K562 (cell line): ENCODE measurements around the gene DUSP23. TPM values are rescaled to one million over a fixed set of nuclear protein-coding genes. Genes with fewer than 3 reads are reported as not detected.

ENCODE experiments used
- ATAC-seq: fragments of 200-7000 bp; cut with Tn5 transposase; 3 replicates; pipeline ENCODE4 v1.9.1; 2020; ENCODE audit warnings: moderate library complexity
- BruUV-seq: library from RNA; stranded (reverse); fragments of 400-500 nt; replicated peaks from 2 replicates; lab custom pipeline; 2021; lab: Mats Ljungman, UMichigan
- CTCF ChIA-PET: fragments of 300-600 bp; formaldehyde crosslinking; extraction: SDS; loops from one replicate; lab custom pipeline; 2021; ENCODE audit warnings: low intra/inter-chr PET ratio; lab: Yijun Ruan, JAX
- POLR2A ChIA-PET: fragments of 300-600, 350-650 bp; sonication (Branson Sonifier 250); formaldehyde crosslinking; extraction: SDS; loops from one replicate; lab custom pipeline; 2021; ENCODE audit warnings: antibody characterized with exemption, inconsistent platforms; lab: Yijun Ruan, JAX
- DNase-seq, 4 experiments: peaks; one replicate each; pipeline versions ENCODE4 v3.0.0 to v3.0.0-alpha.2; 2011 to 2018; ENCODE audit warnings: low spot score in 3 of 4, mixed read lengths in 3 of 4; ENCODE audit errors: extremely low read depth in 1 of 4
- FAIRE-seq: peaks from 2 replicates; lab custom pipeline; 2011; peaks lifted over from hg19 to GRCh38; lab: Jason Lieb, UNC
- H2AFZ ChIP-seq: 2 replicates; pipeline ENCODE4 v1.6.0; 2011; ENCODE audit warnings: low read depth, low read length, control low read depth, inconsistent platforms
- H3K27ac ChIP-seq: fragments of 200-600 bp; 3 replicates; pipeline ENCODE4 v1.8.0; 2011; ENCODE audit warnings: low read depth, mild to moderate bottlenecking, control low read depth, inconsistent platforms, low read length, moderate library complexity, mixed read lengths; ENCODE audit errors: extremely low read depth
- H3K27me3 ChIP-seq, 2 experiments: fragments of 300-600 bp in 1 of 2; 2 replicates in 1 of 2; 3 replicates in 1 of 2; pipeline versions ENCODE4 v1.6.0 to v1.8.0; 2011; ENCODE audit warnings: inconsistent platforms in 2 of 2, low read length in 2 of 2, mild to moderate bottlenecking in 1 of 2, mixed read lengths in 1 of 2, moderate library complexity in 1 of 2; ENCODE audit not compliant: control insufficient read depth in 2 of 2, insufficient read depth in 2 of 2
- H3K36me3 ChIP-seq: fragments of 300-600 bp; 3 replicates; pipeline ENCODE4 v1.8.0; 2011; ENCODE audit warnings: mild to moderate bottlenecking, low read length, inconsistent platforms; ENCODE audit not compliant: control insufficient read depth, insufficient read depth
- H3K4me1 ChIP-seq, 2 experiments: fragments of 200-600 bp in 1 of 2; replicated peaks in 1 of 2; 2 replicates in 1 of 2; 3 replicates in 1 of 2; pipeline versions ENCODE4 v1.5.1 to v1.8.0; 2011; ENCODE audit warnings: inconsistent platforms in 2 of 2, low read length in 2 of 2, mild to moderate bottlenecking in 1 of 2, mixed read lengths in 1 of 2, moderate library complexity in 1 of 2; ENCODE audit not compliant: control insufficient read depth in 2 of 2, insufficient read depth in 2 of 2
- H3K4me2 ChIP-seq: 2 replicates; pipeline ENCODE4 v1.6.1; 2011; ENCODE audit warnings: low read length, control low read depth, inconsistent platforms, mixed read lengths; ENCODE audit not compliant: insufficient read depth
- H3K4me3 ChIP-seq: fragments of 200-600 bp; sonication (generic), shearing (Covaris generic); 2 replicates; pipeline ENCODE4 v1.5.1; 2016; ENCODE audit warnings: control low read depth, inconsistent platforms
- H3K79me2 ChIP-seq: fragments of 200-600 bp; 3 replicates; pipeline ENCODE4 v1.8.0; 2011; ENCODE audit warnings: low read length, inconsistent platforms; ENCODE audit not compliant: control insufficient read depth, insufficient read depth
- H3K9ac ChIP-seq, 2 experiments: 2 replicates each; pipeline versions ENCODE4 v1.6.0 to v1.6.1; 2011; ENCODE audit warnings: low read depth in 2 of 2, low read length in 2 of 2, control low read depth in 1 of 2, inconsistent platforms in 1 of 2, mild to moderate bottlenecking in 1 of 2, mixed read lengths in 1 of 2; ENCODE audit not compliant: insufficient read depth in 1 of 2
- H3K9me1 ChIP-seq: one replicate; pipeline ENCODE4 v1.6.0; 2011; ENCODE audit warnings: inconsistent platforms, mild to moderate bottlenecking, low read length, moderate library complexity; ENCODE audit not compliant: control insufficient read depth, insufficient read depth
- H3K9me3 ChIP-seq: replicated peaks from 2 replicates; pipeline ENCODE4 v1.5.1; 2011; ENCODE audit warnings: low read depth, low read length, inconsistent platforms; ENCODE audit not compliant: control insufficient read depth, insufficient read depth
- H4K20me1 ChIP-seq: replicated peaks from 2 replicates; pipeline ENCODE4 v1.6.1; 2011; ENCODE audit warnings: low read length, inconsistent platforms, mixed read lengths; ENCODE audit not compliant: control insufficient read depth, insufficient read depth
- CEBPB ChIP-seq: fragments of 450-650 bp; IDR thresholded peaks from 2 replicates; pipeline ENCODE4 v1.6.1; 2016; ENCODE audit warnings: missing genetic modification characterization, missing compliant biosample characterization
- CEBPZ ChIP-seq: fragments of 150-350 bp; IDR thresholded peaks from 2 replicates; pipeline ENCODE4 v1.6.1; 2014; ENCODE audit warnings: low read depth, mild to moderate bottlenecking, low read length, borderline replicate concordance
- E2F3 ChIP-seq: fragments of 250-450 bp; sonication (Bioruptor Pico); IDR thresholded peaks from 2 replicates; pipeline ENCODE4 v1.4.0; 2020; ENCODE audit warnings: mild to moderate bottlenecking
- FOS ChIP-seq: IDR thresholded peaks from 3 replicates; pipeline ENCODE4 v1.6.1; 2011; ENCODE audit not compliant: insufficient read length; ENCODE audit errors: extremely low read depth
- KLF1 ChIP-seq: fragments of 450-650 bp; IDR thresholded peaks from 2 replicates; pipeline ENCODE4 v1.6.1; 2016; ENCODE audit warnings: missing genetic modification characterization, missing compliant biosample characterization
- MCM7 ChIP-seq, 2 experiments: fragments of 450-650 bp; IDR thresholded peaks; 2 replicates each; pipeline ENCODE4 v1.6.1; 2016 to 2018
- PCBP2 ChIP-seq: fragments of 200-400 bp; formaldehyde crosslinking; IDR thresholded peaks from 2 replicates; pipeline ENCODE4 v1.6.1; 2018; ENCODE audit warnings: low read length, low read depth, mild to moderate bottlenecking, moderate library complexity; ENCODE audit not compliant: poor library complexity, severe bottlenecking
- TAF1 ChIP-seq: IDR thresholded peaks from 2 replicates; pipeline ENCODE4 v1.6.1; 2011; ENCODE audit warnings: mild to moderate bottlenecking, low read length, moderate library complexity; ENCODE audit not compliant: insufficient read depth, control insufficient read depth, severe bottlenecking; ENCODE audit errors: extremely low read depth
- ZNF318 ChIP-seq, 2 experiments: fragments of 450-650 bp; IDR thresholded peaks; 2 replicates each; pipeline ENCODE4 v1.6.1; 2016; ENCODE audit warnings: mild to moderate bottlenecking in 2 of 2, borderline replicate concordance in 1 of 2, low read depth in 1 of 2, moderate library complexity in 1 of 2
- ZNF589 ChIP-seq: fragments of 200-800 bp; sonication (Bioruptor generic); IDR thresholded peaks from 2 replicates; pipeline ENCODE4 v1.6.1; 2016; ENCODE audit warnings: low read depth, missing genetic modification characterization, missing compliant biosample characterization
- WGBS: fragments of 100-300 bp; shearing (Covaris generic); methylation state at CpG from one replicate; pipeline ENCODE4 v1.1.6; 2016; ENCODE audit warnings: low coverage, mixed read lengths; ENCODE audit not compliant: insufficient coverage; ENCODE audit errors: missing lambda C conversion rate; 5-methylcytosine and 5-hydroxymethylcytosine counted together
- in situ Hi-C: fragments of 300-500 bp; cut with MboI; formaldehyde crosslinking; loops from 4 replicates; pipeline ENCODE4 v1.15.0; 2018; ENCODE audit warnings: inconsistent platforms, mixed read lengths
- intact Hi-C: fragments of 100-400 bp; cut with micrococcal nuclease; formaldehyde crosslinking; loops from 2 replicates; pipeline ENCODE4 v1.14.2; 2022
- polyA plus RNA-seq, 8 experiments: library from polyadenylated mRNA; depleted of rRNA in 4 of 8; stranded (reverse) in 5 of 8; unstranded in 3 of 8; fragments of >200 nt; fragmentation: Nextera tagmentation in 2 of 8; fragmentation: Illumina TruSeq in 1 of 8; extraction: Ambion mirVana in 2 of 8; extraction: Trizol in 1 of 8; gene quantifications; 2 replicates each; pipeline versions ENCODE4 v1.2.1 to v1.2.3, GENCODE V29; 2011 to 2014; ENCODE audit warnings: inconsistent platforms in 1 of 8, missing spikeins in 1 of 8
- total RNA-seq, 7 experiments: library from RNA; depleted of rRNA in 6 of 7; stranded (reverse); fragments of >200 nt in 6 of 7; fragmentation: Illumina TruSeq in 2 of 7; extraction: Trizol in 2 of 7; gene quantifications; 2 replicates each; pipeline versions ENCODE4 v1.2.1 to v1.2.3, GENCODE V29; 2011 to 2021; ENCODE audit warnings: low replicate concordance in 1 of 7

Gene DUSP23
- total and polyA plus RNA-seq, 9 of the 15 experiments (the other 6 are each of a cell fraction or from before 2014, with no cell fraction given), result 1.0 to 34.8 (median 13.7) TPM

GRCh38 chr1:159771127-159771895, 9.5 kb upstream of the DUSP23 start:
- 6% methylated on average over 2 of the region's 2 CpGs for WGBS
- no peaks in the 10 kb centered on the region for H3K79me2 ChIP-seq
- no peaks in the 10 kb centered on the region for H3K9me3 ChIP-seq
- intact Hi-C loops (no loop called here), in situ Hi-C loops (no loop called here)
- DNase-seq, result no peak
- H3K27ac ChIP-seq, result no peak overlapping the region
- no peak overlapping the region for H3K4me3 ChIP-seq
- no peaks in the 10 kb centered on the region for H3K9me1 ChIP-seq
- H3K9ac ChIP-seq, result no peak overlapping the region
- no TSS peak for BruUV-seq
- ATAC-seq, result no peak
- H4K20me1 ChIP-seq, result no peaks in the 10 kb centered on the region
- FAIRE-seq, result no peak
- H3K27me3 ChIP-seq, result peaks cover 0 to 4% of the 10 kb centered on the region in 2 experiments; a peak in 3 of 5 replicates
- ChIA-PET POLR2A (no interaction called here), CTCF (no interaction called here)
- H2AFZ ChIP-seq, result no peak overlapping the region
- H3K4me2 ChIP-seq, result no peak overlapping the region
- no peaks in the 10 kb centered on the region for H3K36me3 ChIP-seq
- no peaks in the 10 kb centered on the region for H3K4me1 ChIP-seq
- TF ChIP-seq ZNF589 (CRISPR knock-in tag) (no peak), TAF1 (no peak), KLF1 (tag) (no peak), PCBP2 (no peak), CEBPB (tag) (no peak), E2F3 (CRISPR knock-in tag) (no peak), ZNF318 (IDR thresholded peaks at IDR 0.05; ENCODE audit: borderline replicate concordance in 1 of 2, low read depth in 1 of 2) (no peak), FOS (no peak), MCM7 (IDR thresholded peaks at IDR 0.05) (no peak), CEBPZ (no peak)
